Measurements from ENCODE around the gene SESN1. TPM values are rescaled to one million over a fixed set of nuclear protein-coding genes. Genes with fewer than 3 reads are reported as not detected.
"Not testable (repeated sequence)": the region's sequence is repeated elsewhere in the genome, so short reads cannot be mapped to it uniquely, and the experiment has no call there.

The SESN1 gene
- total RNA-seq, 3 donors from 2014 or later, result 23.5 to 42.6 (median 32.8) TPM

DNA sequence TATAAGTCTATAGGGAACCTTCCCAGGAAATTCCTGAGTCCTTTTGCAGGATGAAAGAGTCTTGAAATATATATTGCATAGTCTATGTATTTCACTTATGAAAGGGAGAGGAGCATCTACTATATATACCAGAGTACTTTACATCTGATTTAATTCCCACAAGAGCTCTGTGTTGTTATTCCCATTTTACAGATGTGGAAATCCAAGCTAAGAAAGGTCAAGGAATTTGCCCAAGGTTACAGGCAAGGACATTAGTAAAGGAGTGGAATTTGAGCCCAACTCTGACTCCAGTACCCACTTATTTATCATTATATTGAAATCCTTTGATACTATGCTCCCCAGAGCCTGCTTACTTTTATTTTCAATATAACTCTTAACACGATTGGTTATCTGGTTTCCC is 2.6 kb downstream of the SESN1 start:
- intact Hi-C loops (cut with DNase I, micrococcal nuclease), result loop anchor here in 1 of 2 donors (5.0 kb wide), 1 partner anchor 295 kb away; no protein-coding TSS in a partner anchor
- H3K9me3 ChIP-seq, result no peaks in the 10 kb centered on the region
- DNase-seq (no peak), ATAC-seq (no peak)
- TF ChIP-seq, protein P1, sequence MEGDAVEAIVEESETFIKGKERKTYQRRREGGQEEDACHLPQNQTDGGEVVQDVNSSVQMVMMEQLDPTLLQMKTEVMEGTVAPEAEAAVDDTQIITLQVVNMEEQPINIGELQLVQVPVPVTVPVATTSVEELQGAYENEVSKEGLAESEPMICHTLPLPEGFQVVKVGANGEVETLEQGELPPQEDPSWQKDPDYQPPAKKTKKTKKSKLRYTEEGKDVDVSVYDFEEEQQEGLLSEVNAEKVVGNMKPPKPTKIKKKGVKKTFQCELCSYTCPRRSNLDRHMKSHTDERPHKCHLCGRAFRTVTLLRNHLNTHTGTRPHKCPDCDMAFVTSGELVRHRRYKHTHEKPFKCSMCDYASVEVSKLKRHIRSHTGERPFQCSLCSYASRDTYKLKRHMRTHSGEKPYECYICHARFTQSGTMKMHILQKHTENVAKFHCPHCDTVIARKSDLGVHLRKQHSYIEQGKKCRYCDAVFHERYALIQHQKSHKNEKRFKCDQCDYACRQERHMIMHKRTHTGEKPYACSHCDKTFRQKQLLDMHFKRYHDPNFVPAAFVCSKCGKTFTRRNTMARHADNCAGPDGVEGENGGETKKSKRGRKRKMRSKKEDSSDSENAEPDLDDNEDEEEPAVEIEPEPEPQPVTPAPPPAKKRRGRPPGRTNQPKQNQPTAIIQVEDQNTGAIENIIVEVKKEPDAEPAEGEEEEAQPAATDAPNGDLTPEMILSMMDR (IDR thresholded peaks at IDR 0.05), result no peak
- no peak overlapping the region for H3K4me3 ChIP-seq
- peaks cover 22% of the 10 kb centered on the region for H3K4me1 ChIP-seq (ENCODE audit: low read depth)
- no peaks in the 10 kb centered on the region for H3K36me3 ChIP-seq (ENCODE audit: low read depth)

DNA sequence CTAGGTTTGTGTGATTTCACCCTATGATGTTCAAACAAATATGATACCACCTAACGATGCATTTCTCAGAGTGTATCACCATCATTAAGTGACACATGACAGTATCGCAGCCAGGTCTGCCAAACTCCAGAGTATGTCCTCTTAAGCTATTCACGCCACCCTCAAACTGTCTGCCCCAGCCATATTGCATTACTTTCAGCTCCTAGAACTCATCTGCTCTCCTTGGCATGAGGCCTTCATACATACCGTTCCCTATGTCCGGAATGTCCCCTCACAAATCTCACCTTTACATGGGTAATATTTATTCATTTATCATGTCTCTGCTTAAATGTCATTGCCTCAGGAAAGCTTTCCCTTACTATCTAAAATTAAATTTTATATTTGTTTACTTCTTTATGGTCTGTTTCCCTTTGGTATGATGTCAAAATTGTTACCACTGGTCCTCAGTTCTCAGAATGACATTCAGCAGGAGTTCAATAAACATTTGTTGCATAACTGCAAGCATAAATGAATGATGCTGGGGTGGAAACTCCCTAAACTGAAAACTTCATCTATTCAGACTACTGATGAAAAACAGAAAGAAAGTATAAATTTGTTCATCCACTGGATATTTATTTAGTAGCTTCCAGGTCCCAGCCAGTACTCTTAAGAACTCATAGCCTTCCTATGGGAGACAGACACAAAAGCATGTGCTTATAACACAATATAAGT is 3.2 kb downstream of the SESN1 start:
- no peaks in the 10 kb centered on the region for H3K9me3 ChIP-seq
- intact Hi-C loops (cut with DNase I, micrococcal nuclease), result loop anchor here in 1 of 2 donors (5.0 kb wide), 1 partner anchor 296 kb away; no protein-coding TSS in a partner anchor
- no peak overlapping the region for H3K4me3 ChIP-seq
- peaks cover 22% of the 10 kb centered on the region for H3K4me1 ChIP-seq (ENCODE audit: low read depth)
- ATAC-seq (no peak), DNase-seq (no peak)
- H3K36me3 ChIP-seq (ENCODE audit: low read depth), result no peaks in the 10 kb centered on the region
- TF ChIP-seq, protein P1 (IDR thresholded peaks at IDR 0.05), result no peak

DNA sequence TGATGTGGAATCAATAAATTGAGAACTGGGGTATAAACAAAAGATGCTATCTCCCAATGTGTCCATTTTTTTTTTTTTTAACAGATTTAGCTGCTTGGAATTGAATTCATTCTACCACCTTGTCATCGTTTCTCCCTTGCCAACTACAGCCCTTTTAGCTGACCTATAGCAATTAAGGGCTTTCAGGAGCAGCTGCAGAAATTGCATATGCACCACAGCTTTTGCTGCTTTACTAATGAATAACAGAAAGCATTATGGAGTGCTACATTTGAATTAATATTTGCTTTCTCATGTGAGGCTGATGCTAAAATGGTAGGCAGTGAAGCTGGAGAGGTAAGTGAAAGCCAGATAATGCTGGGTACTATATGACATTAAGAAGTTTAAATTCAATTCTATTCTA is 5.7 kb downstream of the SESN1 start:
- TF ChIP-seq, protein P1 (IDR thresholded peaks at IDR 0.05), result no peak
- no peak for ATAC-seq
- Histone ChIP-seq H3K4me3 (no peak overlapping the region), H3K9me3 (no peaks in the 10 kb centered on the region), H3K36me3 (ENCODE audit: low read depth) (no peaks in the 10 kb centered on the region), H3K4me1 (ENCODE audit: low read depth) (peaks cover 16% of the 10 kb centered on the region)
- no peak for DNase-seq
- intact Hi-C loops (cut with DNase I, micrococcal nuclease), result no loop called here

DNA sequence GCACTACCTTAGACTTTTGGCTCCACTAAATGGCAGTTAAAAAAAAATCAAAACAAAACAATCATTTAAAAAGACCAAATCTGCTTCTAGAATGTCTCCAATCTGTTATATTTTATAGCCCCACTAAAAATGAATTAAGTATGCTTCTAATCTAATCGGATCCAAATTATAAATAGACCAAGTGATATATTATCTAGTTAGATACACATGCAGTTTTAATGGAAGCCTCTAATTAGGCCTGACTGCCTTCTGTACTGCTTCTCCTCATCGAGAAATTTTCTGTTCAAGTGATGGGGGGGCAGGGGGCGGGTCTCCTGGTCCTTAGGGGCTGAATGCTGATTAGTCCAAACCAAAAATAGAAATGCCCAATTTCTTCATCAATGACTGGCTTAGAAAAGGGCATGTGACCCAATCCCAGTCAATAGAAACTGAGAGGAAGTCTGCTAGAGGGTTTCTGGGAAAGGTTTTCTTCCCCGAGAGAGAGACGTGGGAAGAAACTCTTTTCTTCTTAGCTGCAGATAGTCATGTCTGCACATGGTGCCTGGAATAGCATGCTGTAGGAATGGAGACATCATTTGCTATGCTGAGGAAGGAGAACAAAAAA is 6.9 kb downstream of the SESN1 start:
- ATAC-seq (no peak), DNase-seq (no peak)
- intact Hi-C loops (cut with DNase I, micrococcal nuclease), result no loop called here
- Histone ChIP-seq H3K4me3 (no peak overlapping the region), H3K4me1 (ENCODE audit: low read depth) (peaks cover 12% of the 10 kb centered on the region), H3K36me3 (ENCODE audit: low read depth) (no peaks in the 10 kb centered on the region), H3K9me3 (no peaks in the 10 kb centered on the region)
- TF ChIP-seq, protein P1 (IDR thresholded peaks at IDR 0.05), result no peak

DNA sequence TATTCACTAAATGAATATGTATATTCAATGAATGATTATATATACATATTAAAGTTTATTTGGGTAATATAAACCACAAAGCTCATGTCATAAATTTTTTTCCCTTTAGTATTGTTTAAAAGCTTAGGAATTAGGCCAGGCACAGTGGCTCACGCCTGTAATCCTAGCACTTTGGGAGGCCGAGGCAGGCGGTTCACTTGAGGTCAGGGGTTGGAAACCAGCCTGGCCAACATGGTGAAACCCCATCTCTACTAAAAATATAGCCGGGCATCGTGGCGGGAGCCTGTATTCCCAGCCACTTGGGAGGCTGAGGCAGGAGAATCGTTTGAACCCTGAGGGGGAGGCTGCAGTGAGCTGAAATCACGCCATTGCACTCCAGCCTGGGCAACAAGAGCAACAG is 10.5 kb downstream of the SESN1 start:
- DNase-seq; H3K4me3 ChIP-seq; H3K36me3 ChIP-seq (ENCODE audit: low read depth); intact Hi-C loops (cut with DNase I, micrococcal nuclease); H3K9me3 ChIP-seq; ATAC-seq; H3K4me1 ChIP-seq (ENCODE audit: low read depth): not testable (repeated sequence)

DNA sequence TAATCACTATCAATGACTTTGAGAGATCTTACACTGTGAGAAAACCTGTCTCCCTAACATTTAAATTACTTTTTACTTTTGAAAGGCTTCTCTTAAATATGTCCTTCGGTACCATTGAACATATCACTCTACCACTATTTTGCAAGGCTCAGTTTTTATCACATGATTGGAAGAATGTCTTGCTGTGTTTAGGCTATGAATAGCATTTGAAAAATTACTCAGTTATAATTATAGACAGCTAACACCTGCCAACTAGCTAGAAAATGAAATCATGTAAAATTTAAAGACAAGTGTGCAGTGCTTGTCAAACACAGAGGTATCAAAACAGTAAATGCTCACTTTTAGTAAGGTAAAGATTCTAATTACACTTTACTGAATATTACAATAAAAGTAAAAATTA is 11.0 kb downstream of the SESN1 start:
- TF ChIP-seq, protein P1 (IDR thresholded peaks at IDR 0.05), result no peak
- ATAC-seq, result no peak
- DNase-seq, result no peak
- H3K36me3 ChIP-seq (ENCODE audit: low read depth), result no peaks in the 10 kb centered on the region
- H3K4me3 ChIP-seq, result no peak overlapping the region
- intact Hi-C loops (cut with DNase I, micrococcal nuclease), result no loop called here
- H3K4me1 ChIP-seq (ENCODE audit: low read depth), result no peaks in the 10 kb centered on the region
- H3K9me3 ChIP-seq, result no peaks in the 10 kb centered on the region

All from mucosa of descending colon (tissue), 3 donors.